Measurements from ENCODE around the gene PCDHB8.
"Not testable (repeated sequence)": the region's sequence is repeated elsewhere in the genome, so short reads cannot be mapped to it uniquely, and the experiment has no call there.

The PCDHB8 gene

DNA sequence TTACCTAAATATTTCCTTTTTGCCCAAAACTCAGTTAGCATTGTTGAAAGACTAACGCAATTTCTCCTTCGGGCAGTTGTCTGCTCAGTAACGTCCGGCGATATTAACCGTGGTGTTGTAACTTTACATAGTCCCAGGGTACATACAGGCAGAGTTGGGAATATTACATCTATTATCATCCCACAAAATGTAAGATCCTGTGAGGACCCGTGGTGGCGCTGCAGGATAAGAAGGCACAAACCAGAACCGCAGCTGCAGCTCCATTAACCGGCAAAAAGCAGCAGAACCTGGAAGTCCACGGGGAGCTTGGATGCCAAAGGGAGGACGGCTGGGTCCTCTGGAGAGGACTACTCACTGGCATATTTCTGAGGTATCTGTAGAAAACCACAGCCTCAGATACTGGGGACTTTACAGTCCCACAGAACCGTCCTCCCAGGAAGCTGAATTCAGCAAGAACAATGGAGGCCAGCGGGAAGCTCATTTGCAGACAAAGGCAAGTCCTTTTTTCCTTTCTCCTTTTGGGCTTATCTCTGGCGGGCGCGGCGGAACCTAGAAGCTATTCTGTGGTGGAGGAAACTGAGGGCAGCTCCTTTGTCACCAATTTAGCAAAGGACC, at the start of gene PCDHB8:
PCDHB8 (plus strand) TSS at position 214 of the 615 bp plus-strand sequence; CDS start at position 459, 245 bp downstream.
- not testable (repeated sequence) for DNase-seq

DNA sequence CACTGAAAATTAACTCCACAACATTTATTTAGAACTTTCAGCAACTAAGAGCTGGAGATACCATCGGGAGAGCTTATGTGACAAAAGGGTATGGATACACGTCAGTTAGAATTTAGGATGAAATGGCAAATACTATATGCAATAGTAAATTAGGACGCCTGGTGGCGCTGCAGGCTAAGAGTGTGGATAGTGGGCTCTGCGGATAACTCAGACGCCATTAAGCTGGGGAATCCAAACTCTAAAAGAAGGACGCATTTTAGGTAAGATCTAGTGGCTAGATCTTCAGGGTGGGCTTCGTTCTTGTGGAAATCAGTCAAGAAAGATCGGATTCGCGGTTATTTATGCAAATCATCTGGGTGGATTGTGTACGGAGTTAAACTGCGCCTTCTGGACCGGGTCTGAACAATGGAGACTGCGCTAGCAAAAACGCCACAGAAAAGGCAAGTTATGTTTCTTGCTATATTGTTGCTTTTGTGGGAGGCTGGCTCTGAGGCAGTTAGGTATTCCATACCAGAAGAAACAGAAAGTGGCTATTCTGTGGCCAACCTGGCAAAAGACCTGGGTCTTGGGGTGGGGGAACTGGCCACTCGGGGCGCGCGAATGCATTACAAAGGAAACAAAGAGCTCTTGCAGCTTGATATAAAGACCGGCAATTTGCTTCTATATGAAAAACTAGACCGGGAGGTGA, 42.4 kb upstream of the PCDHB8 start, which contains the start of gene PCDHB5:
PCDHB5 (plus strand) TSS at position 177 of the 688 bp plus-strand sequence; CDS start at position 406, 229 bp downstream.
- DNase-seq: no peak

DNA sequence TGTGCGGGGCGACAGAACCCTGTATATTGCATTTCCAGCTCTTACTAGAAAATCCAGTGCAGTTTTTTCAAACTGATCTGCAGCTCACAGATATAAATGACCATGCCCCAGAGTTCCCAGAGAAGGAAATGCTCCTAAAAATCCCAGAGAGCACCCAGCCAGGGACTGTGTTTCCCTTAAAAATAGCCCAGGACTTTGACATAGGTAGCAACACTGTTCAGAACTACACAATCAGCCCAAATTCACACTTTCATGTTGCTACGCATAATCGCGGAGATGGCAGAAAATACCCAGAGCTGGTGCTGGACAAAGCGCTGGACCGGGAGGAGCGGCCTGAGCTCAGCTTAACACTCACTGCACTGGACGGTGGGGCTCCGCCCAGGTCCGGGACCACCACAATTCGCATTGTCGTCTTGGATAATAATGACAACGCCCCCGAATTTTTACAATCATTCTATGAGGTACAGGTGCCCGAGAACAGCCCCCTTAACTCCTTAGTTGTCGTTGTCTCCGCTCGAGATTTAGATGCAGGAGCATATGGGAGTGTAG, 41.8 kb upstream of the PCDHB8 start:
- DNase-seq: no peak

DNA sequence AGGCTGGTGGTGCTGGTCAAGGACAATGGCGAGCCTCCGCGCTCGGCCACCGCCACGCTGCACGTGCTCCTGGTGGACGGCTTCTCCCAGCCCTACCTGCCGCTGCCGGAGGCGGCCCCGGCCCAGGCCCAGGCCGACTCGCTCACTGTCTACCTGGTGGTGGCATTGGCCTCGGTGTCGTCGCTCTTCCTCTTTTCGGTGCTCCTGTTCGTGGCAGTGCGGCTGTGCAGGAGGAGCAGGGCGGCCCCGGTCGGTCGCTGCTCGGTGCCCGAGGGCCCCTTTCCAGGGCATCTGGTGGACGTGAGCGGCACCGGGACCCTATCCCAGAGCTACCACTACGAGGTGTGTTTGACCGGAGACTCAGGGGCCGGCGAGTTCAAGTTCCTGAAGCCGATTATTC, 40.2 kb upstream of the PCDHB8 start:
- not testable (repeated sequence) for DNase-seq

DNA sequence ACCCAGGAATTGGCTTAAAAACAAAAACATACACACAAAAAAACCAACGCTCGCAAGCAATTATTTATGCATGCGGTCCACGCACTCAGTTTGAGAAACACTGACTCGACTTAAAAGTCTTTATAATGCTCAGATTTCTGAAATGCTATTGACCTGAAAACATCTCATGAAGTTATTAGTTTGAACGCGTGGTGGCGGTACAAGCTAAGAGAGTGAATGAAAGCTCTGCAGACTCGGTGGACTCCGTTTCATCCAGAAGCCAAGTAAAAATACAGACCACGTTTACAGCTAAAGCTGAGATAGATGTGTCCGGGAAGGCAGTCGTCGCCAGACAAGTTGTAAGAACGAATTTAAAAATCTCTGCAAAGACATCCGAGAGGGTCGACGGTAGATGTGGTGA, 27.8 kb upstream of the PCDHB8 start, which contains the start of gene PCDHB6:
PCDHB6 (plus strand) TSS at position 246 of the 400 bp plus-strand sequence. CDS start 201 bp downstream, outside the sequence.
- DNase-seq: no peak

DNA sequence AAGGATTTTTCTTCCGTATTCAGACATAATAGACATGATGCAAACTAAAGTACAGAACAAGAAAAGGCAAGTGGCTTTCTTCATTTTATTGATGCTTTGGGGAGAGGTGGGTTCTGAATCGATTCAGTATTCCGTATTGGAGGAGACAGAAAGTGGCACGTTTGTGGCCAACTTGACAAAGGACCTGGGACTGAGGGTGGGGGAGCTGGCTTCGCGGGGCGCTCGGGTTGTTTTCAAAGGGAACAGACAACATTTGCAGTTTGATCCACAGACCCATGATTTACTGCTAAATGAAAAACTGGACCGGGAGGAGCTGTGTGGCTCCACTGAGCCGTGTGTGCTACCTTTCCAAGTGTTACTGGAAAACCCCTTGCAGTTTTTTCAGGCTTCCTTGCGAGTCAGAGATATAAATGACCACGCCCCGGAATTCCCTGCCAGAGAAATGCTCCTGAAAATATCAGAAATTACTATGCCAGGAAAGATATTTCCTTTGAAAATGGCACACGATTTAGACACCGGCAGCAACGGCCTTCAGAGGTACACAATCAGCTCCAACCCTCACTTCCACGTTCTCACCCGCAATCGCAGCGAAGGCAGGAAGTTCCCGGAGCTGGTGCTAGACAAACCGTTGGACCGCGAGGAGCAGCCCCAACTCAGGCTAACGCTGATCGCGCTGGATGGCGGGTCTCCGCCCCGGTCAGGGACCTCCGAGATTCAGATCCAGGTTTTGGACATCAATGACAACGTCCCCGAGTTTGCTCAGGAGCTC, 27.2 kb upstream of the PCDHB8 start:
- DNase-seq: no peak

DNA sequence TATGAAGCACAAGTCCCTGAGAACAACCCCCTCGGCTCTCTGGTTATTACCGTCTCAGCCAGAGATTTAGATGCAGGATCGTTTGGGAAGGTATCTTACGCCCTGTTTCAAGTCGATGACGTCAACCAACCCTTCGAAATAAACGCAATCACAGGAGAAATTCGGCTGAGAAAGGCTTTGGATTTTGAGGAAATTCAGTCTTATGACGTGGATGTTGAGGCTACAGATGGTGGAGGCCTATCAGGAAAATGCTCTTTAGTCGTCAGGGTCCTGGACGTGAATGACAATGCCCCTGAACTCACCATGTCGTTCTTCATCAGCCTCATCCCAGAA, 26.6 kb upstream of the PCDHB8 start:
- DNase-seq: no peak

DNA sequence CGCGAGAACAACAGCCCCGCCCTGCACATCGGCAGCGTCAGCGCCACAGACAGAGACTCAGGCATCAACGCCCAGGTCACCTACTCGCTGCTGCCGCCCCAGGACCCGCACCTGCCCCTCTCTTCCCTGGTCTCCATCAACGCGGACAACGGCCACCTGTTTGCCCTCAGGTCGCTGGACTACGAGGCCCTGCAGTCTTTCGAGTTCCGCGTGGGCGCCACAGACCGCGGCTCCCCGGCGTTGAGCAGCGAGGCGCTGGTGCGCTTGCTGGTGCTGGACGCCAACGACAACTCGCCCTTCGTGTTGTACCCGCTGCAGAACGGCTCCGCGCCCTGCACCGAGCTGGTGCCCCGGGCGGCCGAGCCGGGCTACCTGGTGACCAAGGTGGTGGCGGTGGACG, 26.0 kb upstream of the PCDHB8 start:
- not testable (repeated sequence) for DNase-seq

DNA sequence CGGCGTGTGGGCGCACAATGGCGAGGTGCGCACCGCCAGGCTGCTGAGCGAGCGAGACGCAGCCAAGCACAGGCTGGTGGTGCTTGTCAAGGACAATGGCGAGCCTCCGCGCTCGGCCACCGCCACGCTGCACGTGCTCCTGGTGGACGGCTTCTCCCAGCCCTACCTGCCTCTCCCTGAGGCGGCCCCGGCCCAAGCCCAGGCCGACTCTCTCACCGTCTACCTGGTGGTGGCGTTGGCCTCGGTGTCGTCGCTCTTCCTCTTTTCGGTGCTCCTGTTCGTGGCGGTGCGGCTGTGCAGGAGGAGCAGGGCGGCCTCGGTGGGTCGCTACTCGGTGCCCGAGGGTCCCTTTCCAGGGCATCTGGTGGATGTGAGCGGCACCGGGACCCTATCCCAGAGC, 25.5 kb upstream of the PCDHB8 start:
- DNase-seq: not testable (repeated sequence)

DNA sequence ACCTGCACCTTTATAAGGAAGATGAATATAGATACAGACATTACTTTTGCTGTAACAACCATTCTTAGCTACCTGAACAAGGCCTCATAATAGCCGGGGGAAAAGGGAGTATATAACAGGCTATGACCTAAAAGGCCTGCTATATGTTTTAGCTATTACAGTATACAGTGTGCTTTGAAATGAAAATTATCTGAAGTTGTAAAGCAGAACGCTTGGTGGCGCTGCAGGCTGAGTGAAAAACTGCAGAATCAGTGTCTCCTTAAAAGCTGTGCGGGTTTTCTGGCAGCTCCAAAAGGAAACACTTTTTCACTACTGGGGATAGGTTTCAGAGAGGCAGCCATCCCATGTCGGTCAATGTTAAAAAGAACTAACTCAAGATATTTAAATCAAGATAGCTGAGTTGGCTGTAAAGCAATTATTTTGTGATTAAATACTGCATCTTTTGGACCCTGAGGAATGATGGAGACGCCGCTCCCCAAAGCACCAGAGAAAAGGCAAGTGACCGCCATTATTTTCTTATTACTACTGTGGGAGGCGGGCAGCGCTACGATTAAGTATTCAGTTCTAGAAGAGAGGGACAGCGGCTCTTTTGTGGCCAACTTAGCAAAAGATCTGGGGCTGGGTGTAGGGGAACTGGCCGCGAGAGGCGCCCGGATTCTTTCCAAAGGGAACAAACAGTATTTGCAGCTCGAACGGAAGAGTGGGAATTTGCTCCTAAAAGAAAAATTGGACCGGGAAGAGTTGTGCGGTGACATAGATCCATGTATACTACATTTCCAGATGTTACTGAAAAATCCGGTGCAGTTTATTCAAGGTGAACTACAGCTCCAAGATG, 21.8 kb upstream of the PCDHB8 start:
- DNase-seq: no peak

DNA sequence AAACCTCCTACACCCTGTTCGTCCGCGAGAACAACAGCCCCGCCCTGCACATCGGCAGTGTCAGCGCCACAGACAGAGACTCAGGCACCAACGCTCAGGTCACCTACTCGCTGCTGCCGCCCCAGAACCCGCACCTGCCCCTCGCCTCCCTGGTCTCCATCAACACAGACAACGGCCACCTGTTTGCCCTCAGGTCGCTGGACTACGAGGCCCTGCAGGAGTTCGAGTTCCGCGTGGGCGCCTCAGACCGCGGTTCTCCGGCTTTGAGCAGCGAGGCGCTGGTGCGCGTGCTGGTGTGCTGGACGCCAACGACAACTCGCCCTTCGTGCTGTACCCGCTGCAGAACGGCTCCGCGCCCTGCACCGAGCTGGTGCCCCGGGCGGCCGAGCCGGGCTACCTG, 20.2 kb upstream of the PCDHB8 start:
- DNase-seq: not testable (repeated sequence)

DNA sequence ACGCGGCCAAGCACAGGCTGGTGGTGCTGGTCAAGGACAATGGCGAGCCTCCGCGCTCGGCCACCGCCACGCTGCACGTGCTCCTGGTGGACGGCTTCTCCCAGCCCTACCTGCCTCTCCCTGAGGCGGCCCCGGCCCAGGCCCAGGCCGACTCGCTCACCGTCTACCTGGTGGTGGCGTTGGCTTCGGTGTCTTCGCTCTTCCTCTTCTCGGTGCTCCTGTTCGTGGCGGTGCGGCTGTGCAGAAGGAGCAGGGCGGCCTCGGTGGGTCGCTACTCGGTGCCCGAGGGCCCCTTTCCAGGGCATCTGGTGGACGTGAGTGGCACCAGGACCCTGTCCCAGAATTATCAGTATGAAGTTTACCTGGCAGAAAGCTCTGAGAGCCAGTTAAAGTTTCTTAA, 19.7 kb upstream of the PCDHB8 start:
- DNase-seq: not testable (repeated sequence)

DNA sequence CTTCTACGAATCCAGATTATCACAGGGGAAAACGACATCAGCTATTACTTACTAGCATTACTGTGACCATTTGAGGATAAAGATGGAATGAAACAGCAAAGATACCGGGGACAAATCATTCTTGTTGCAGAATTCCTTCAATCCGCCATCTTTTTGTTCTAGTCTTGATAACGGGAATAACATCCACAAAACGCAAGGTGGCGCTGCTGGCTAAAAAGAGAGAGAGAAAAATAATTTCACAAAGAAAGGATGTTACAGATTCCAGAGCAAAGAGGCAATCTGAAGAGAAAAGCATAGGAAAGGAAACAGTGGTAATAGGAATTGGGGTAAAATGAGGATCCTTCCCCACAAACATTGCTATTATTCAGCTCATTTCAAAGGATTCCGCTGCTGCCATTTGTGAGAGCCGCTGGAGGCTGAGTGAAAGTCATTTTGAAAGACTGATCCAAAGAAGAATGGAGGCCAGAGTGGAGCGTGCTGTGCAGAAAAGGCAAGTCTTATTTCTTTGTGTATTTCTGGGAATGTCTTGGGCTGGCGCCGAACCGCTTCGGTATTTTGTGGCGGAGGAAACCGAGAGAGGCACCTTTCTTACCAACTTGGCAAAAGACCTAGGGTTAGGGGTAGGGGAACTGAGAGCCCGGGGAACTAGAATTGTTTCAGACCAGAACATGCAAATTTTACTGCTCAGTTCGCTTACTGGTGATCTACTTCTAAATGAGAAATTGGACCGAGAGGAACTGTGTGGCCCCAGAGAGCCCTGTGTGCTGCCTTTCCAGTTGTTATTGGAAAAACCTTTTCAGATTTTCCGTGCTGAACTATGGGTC, 5.0 kb upstream of the PCDHB8 start, which contains the start of gene PCDHB7:
PCDHB7 (plus strand) TSS at position 264 of the 824 bp plus-strand sequence; CDS start at position 456, 192 bp downstream.
- no peak for DNase-seq

DNA sequence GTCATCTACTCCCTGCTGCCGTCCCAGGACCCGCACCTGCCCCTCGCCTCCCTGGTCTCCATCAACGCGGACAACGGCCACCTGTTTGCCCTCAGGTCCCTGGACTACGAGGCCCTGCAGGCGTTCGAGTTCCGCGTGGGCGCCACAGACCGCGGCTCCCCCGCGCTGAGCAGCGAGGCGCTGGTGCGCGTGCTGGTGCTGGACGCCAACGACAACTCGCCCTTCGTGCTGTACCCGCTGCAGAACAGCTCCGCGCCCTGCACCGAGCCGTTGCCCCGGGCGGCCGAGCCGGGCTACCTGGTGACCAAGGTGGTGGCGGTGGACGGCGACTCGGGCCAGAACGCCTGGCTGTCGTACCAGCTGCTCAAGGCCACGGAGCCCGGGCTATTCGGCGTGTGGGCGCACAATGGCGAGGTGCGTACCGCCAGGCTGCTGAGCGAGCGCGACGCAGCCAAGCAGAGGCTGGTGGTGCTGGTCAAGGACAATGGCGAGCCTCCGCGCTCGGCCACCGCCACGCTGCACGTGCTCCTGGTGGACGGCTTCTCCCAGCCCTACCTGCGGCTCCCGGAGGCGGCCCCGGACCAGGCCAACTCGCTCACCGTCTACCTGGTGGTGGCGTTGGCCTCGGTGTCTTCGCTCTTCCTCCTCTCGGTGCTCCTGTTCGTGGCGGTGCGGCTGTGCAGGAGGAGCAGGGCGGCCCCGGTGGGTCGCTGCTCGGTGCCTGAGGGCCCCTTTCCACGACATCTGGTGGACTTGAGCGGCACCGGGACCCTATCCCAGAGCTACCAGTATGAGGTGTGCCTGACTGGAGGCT, 3.1 kb upstream of the PCDHB8 start:
- not testable (repeated sequence) for DNase-seq

DNA sequence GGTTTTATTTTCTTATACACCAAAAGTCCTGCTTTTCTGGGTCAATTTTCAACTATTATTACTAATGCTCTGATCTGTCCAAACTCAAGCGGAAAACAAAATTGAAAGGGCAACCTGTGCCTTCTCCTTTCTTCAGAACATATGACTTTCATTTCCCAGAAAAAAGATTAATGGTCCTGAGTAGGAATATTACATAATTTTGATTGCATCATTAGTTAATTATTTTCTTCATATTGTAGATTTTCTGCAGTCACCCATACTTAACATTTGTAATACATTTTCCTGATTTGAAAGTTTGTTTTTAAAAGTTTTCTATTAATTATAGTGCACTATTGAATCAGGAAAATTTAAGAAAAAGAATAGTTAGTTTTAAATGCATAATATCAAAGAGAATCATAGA, 1.7 kb upstream of the PCDHB8 start:
- no peak for DNase-seq

DNA sequence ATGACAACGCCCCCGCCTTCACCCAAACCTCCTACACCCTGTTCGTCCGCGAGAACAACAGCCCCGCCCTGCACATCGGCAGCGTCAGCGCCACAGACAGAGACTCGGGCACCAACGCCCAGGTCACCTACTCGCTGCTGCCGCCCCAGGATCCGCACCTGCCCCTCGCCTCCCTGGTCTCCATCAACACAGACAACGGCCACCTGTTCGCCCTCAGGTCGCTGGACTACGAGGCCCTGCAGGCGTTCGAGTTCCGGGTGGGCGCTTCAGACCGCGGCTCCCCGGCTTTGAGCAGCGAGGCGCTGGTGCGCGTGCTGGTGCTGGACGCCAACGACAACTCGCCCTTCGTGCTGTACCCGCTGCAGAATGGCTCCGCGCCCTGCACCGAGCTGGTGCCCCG, 1.8 kb downstream of the PCDHB8 start:
- not testable (repeated sequence) for DNase-seq

DNA sequence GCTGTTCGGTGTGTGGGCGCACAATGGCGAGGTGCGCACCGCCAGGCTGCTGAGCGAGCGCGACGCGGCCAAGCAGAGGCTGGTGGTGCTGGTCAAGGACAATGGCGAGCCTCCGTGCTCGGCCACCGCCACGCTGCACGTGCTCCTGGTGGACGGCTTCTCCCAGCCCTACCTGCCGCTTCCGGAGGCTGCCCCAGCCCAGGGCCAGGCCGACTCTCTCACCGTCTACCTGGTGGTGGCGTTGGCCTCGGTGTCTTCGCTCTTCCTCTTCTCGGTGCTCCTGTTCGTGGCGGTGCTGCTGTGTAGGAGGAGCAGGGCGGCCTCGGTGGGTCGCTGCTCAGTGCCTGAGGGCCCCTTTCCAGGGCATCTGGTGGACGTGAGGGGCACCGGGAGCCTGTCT, 2.3 kb downstream of the PCDHB8 start:
- not testable (repeated sequence) for DNase-seq

DNA sequence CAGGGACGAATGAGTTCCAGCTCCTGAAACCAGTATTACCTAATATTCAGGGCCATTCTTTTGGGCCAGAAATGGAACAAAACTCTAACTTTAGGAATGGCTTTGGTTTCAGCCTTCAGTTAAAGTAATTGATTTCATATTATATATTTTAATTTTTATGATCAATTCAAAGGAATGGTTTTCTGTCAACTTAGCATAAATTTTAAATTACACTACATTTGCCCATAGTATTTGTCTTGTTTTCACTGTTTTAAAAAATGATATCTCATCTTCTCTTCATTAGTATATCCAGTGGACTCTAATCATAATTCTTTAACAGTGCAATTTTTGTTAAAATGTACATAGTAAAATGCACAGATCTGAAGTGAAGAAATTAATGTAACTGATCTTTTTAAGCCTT, 2.7 kb downstream of the PCDHB8 start:
- DNase-seq: no peak

DNA sequence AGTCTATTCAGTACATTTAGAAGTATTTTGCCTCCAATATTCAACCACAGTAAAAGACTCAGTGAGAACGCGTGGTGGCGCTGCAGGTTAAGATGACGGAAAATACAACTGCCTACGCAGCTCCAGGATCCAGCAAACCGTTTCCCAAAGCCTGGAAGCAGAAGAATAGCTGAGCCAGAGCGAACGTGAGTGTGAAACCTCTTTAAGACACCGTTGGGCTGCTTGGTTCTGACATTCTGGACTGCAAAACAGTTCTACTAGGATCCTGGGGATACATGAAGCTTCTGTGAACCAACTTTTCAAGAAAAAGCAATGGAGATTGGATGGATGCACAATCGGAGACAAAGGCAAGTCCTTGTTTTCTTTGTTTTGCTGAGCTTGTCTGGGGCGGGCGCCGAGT, 4.7 kb downstream of the PCDHB8 start, which contains the start of gene PCDHB16:
PCDHB16 (plus strand) TSS at position 140 of the 400 bp plus-strand sequence; CDS start at position 313, 173 bp downstream.
- DNase-seq: no peak
